GM19025 (cell line): ENCODE measurements around the gene ADGRD1.

Experiments
- ATAC-seq: cut with Tn5 transposase; IDR thresholded peaks from one replicate; pipeline ENCODE4 v1.9.1; 2021; ENCODE audit warnings: mild to moderate bottlenecking, low read depth, moderate library complexity; ENCODE audit not compliant: unreplicated experiment

Gene ADGRD1

GRCh38 chr12:131139363-131140068 lies 185.8 kb downstream of the ADGRD1 start:
- ATAC-seq = no peak

- ATAC-seq = no peak
Measured at GRCh38 chr12:131140069-131140435, 186.3 kb downstream of the ADGRD1 start.

GRCh38 chr12:131140697-131141096 lies 187.0 kb downstream of the ADGRD1 start:
- no peak for ATAC-seq

GRCh38 chr12:131141514-131141913 lies 187.8 kb downstream of the ADGRD1 start:
- ATAC-seq = no peak

- ATAC-seq = no peak
Measured at GRCh38 chr12:131142891-131143657, 189.4 kb downstream of the ADGRD1 start.

- no peak for ATAC-seq
Measured at GRCh38 chr12:131146173-131146675, 192.5 kb downstream of the ADGRD1 start.

- ATAC-seq = no peak
Measured at GRCh38 chr12:131147293-131147692, 193.6 kb downstream of the ADGRD1 start.

- ATAC-seq = no peak
Measured at GRCh38 chr12:131147894-131148293, 194.2 kb downstream of the ADGRD1 start.

GRCh38 chr12:131151558-131152345 lies 198.0 kb downstream of the ADGRD1 start:
- ATAC-seq = no peak

- ATAC-seq = no peak
Measured at GRCh38 chr12:131152587-131152986, 198.9 kb downstream of the ADGRD1 start.

- no peak for ATAC-seq
Measured at GRCh38 chr12:131153016-131153415, 199.3 kb downstream of the ADGRD1 start.

- ATAC-seq = no peak
Measured at GRCh38 chr12:131153956-131154355, 200.2 kb downstream of the ADGRD1 start.

GRCh38 chr12:131155131-131155530 lies 201.4 kb downstream of the ADGRD1 start:
- no peak for ATAC-seq

- no peak for ATAC-seq
Measured at GRCh38 chr12:131157743-131158142, 204.0 kb downstream of the ADGRD1 start.

GRCh38 chr12:131159660-131160059 lies 206.0 kb downstream of the ADGRD1 start:
- no peak for ATAC-seq

- no peak for ATAC-seq
Measured at GRCh38 chr12:131162113-131162512, 208.4 kb downstream of the ADGRD1 start.

- ATAC-seq = no peak
Measured at GRCh38 chr12:131163189-131163738, 209.6 kb downstream of the ADGRD1 start.

GRCh38 chr12:131164096-131164872 lies 210.6 kb downstream of the ADGRD1 start:
- ATAC-seq = no peak

- ATAC-seq = no peak
Measured at GRCh38 chr12:131166717-131167116, 213.0 kb downstream of the ADGRD1 start.

- no peak for ATAC-seq
Measured at GRCh38 chr12:131167334-131167733, 213.6 kb downstream of the ADGRD1 start.
